Umbilical cord (tissue), 2 donors: ENCODE data around the gene CTBP1. TPM values are rescaled to one million over a fixed set of nuclear protein-coding genes. Genes with fewer than 3 reads are reported as not detected.

Experiments
- DNase-seq: peaks from one replicate; pipeline ENCODE4 v3.0.0-alpha.2; 2015; ENCODE audit warnings: low spot score
- total RNA-seq: library from RNA; depleted of rRNA; stranded (reverse); fragments of >200 nt; gene quantifications from one replicate; pipeline ENCODE4 v1.2.3, GENCODE V29; 2014; ENCODE audit warnings: low replicate concordance; ENCODE audit not compliant: insufficient read depth

CTBP1 gene
- total RNA-seq, 1 donor from 2014 or later: 193 TPM

GRCh38 chr4:1250921-1251772 lies 2.2 kb upstream of the CTBP1 start:
- DNase-seq: no peak

DNA sequence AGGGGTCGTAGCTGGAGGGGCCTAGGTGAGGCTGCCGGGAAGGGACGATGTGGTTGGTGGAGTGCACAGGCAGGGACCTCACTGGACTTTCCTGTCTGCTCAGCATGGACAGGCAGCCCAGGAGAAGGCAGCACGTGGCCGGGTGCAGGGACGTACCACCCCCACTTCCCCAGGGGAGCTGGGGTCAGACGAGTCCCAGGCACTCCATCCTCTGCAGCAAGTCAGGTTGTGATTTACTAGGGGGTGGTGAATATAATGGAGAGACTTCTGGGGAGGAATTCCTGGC lies 1.5 kb upstream of the CTBP1 start:
- no peak for DNase-seq

DNA sequence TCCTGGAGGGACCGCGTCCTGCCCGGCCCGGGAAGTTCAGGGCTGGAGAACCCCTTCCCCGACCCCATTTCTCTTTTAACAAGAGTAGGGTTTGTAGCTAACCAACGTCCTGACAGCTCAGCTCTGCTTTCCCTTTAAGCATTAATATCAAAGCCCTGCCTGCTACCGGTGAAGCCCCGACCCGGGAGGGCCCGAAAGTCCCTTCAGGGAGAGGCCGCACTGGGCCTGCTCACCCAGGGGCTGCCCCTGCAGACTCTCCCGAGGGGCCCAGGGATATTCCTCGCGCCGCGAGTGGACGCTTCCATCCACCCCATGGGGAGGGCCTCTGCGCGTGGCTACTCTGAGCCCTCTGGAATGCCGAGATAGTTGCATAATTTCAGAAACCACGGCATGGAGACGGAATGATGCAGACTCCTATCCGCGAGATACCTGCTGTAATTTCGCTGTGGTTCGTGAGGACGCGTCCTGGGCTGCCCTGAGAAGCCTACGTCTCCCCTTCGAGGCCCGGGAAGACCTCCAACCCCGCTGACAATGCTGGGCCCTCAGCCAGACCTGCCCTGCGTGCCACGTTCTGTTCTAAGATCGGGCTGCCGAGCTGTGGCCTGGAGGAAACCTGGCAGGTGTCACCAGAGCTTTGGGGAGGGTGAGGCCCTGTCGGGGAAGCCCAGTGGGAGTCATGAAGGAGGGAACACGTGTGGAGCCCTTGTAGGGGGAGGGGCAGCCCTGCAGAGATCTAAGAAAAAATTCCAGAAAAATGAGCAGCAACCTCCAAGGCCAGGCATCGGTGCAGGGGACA lies 999 bp upstream of the CTBP1 start:
- DNase-seq: peak; percentile 23

DNA sequence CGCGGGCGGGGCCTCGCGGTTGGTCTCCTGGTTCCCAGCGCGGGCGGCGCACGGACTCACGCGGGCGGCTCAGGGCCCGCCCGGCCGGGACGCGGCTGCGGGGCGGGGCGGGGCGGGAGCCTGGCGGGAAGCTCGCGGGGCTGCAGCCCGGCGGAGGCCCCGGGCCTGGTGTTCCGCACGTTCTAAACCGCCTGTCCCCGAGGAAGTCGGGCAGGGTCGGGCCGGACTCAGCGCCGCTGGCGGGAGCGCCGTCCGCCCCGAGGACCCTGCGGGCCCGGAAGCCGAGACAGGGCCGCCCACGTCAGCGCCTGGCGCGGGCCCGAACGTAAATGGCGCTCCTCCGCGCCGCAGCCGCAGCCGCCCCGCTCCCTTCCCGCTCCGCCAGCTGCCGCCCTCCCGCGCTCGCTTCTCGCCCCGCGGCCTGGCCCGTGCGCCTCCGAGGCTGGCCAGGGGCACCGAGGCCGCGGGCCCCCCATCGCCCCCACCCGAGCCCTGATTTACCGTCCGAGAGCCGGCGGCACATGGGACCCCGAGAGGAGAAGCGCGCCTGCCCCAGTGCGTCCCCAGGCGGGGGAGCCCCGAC lies 309 bp upstream of the CTBP1 start:
- peak; percentile 90 for DNase-seq

GRCh38 chr4:1247864-1248244 lies 1.1 kb downstream of the CTBP1 start:
- peak; percentile 9 for DNase-seq

GRCh38 chr4:1246901-1247863 lies 1.7 kb downstream of the CTBP1 start:
- no peak for DNase-seq

DNA sequence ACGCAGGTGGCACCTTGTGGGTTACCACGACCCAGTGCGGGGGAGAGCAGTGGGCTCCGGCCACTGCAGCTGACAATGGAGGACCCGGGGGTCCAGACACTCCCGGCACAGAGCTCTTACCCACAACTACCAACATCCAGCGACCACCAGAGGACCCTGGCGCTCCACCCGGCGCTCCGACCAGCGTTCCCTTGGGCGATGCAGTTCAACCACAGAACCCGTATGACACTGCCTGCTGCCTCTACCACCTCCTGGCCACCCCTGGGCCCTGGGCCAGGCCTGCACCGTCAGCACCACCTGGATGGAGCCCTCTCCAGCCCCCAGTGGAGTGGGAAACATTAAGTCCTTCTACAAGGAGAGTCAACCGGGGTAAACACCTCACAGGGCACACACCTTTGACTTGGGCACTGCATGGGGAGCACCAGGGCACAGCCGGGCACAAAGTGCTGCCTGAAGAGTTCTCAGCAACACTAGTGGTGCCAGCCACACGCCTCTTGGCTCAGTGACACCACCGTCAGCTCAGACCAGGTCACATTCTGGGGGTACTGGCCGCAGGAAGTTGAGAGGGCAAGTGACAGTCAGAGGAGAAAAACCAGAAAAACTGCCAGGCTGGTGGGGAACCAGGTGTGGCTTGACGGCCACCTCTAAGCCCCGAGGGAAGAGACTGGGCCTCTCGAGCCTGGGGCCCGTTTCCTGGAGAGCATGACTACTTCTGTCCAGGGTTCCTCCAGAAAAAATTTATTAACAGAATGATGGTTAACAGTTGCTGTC lies 2.6 kb downstream of the CTBP1 start:
- DNase-seq: no peak

GRCh38 chr4:1245481-1246051 lies 3.4 kb downstream of the CTBP1 start:
- DNase-seq: no peak

- no peak for DNase-seq
These were observed 3.9 kb downstream of the CTBP1 start for GRCh38 chr4:1244978-1245471.

GRCh38 chr4:1244081-1244977 lies 4.6 kb downstream of the CTBP1 start:
- no peak for DNase-seq

DNA sequence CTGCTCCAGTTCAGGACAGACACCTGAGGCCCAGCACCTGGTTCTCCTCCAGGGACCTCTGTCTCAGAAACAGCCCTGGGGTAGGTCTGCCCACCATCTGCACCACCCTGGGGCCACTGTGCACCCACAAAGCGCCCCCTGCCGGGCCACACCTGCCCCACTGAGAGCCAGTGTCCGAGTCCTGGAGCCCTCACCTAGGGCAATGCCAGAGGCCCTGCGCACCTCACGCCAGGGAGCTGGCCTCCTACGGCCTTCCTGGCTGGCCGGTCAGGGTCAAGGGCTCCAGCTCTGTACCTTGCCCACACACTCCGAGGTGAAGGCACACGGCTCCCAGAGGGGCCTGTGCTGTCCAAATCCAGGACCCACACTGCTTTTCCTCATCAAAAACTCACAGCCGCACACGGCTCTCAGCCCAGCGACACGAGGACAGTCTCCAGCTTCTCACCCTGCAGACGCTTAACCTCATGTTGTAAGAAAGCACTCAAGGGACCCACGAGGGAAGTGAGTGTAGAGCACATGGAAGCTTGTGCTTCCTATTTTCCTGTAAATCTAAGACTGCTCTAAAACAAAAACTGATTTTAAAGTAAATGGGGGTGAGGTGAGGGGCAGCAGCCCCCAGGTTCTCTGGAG lies 5.4 kb downstream of the CTBP1 start:
- no peak for DNase-seq

DNA sequence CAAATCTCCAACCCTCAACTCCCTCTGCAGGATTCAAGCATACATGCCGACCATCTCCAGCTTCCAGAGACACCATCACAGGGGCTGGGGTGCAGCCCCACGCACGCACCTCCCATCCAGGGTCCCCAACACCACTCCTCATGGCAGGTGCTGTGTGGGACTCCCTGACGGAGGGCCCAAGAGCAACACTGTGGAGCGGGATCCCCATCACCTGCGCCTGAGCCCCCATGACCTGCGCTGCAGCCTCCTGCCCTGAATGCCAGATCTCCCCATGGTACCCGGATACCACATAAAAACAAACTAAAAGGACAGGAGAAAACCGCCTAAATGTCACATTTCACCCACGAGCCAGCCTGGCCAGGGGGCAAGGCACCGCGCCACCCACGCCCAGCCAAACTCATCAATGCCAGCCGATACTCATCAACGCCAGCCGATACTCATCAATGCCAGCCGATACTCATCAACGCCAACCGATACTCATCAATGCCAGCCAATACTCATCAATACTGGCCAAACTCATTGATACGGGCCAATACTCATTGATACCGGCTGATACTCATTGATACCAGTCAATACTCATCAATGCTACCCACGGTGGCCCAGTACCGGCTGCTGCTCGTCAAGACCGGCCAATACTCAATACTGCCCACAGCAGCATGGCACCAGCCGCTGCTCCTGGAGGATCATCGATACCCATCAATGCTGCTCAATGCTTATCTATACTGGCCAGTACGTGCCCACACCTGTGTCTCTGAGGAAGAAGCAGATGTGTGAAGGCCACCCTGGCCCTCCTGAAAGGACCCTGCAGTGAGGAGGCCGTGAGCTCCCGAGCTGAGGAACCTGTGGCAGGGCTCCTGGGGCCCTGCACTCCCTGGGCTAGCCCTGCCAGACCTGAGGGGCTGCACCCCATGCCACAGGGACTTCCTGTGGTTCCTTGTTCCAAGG lies 6.2 kb downstream of the CTBP1 start:
- DNase-seq: no peak

- DNase-seq: no peak
These were observed 6.9 kb downstream of the CTBP1 start for GRCh38 chr4:1241936-1242505.

DNA sequence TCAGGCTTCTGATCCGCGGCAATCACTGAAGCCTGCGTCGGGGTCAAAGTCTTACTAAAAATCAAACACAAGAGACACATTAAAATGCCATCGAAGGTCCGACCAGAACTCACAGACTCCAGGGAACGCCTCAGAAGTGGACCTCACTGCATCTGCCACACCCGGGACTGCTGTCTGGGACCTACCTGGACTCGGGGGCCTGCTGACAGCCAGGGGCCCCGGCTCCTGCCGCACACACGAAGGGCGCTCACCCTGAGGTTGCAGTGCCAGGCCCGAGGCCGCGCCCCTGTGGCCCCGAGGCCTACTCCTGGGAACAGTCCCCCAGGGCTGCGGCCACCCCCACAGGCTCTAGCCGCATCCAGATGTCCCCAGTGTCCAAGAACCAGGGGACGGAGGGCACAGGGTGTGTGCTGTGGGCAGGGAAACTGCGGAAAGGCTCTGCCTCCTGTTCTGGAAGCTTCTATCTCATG lies 7.4 kb downstream of the CTBP1 start:
- DNase-seq: no peak

- DNase-seq: no peak
These were observed 8.0 kb downstream of the CTBP1 start for GRCh38 chr4:1240721-1241465.

DNA sequence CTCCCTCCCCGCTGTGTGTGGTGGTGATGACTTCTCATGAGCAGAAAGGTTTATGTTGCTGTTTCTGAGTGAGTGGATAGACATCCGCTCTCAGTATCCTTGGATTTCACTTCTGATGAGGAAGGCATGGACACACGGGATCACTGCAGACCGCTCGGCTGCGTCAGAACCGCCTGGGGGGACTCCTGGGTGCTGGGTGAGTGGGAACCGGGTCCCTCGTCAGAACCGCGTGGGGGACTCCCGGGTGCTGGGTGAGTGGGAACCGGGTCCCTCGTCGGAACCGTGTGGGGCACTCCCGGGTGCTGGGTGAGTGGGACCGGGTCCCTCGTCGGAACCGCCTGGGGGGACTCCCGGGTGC lies 9.0 kb downstream of the CTBP1 start:
- no peak for DNase-seq
